GM12878 (cell line): ENCODE measurements around the gene KIAA1671. TPM values are rescaled to one million over a fixed set of nuclear protein-coding genes. Genes with fewer than 3 reads are reported as not detected.

Experiments used
- ATAC-seq: fragments of 200-7000 bp; cut with Tn5 transposase; 3 replicates; pipeline ENCODE4 v1.9.1; 2020; ENCODE audit warnings: mild to moderate bottlenecking, moderate library complexity
- BruUV-seq: library from RNA; stranded (reverse); fragments of 400-500 nt; replicated peaks from 2 replicates; lab custom pipeline; 2021; lab: Mats Ljungman, UMichigan
- CTCF ChIA-PET: fragments of 300-600 bp; sonication (Branson Sonifier 250); formaldehyde crosslinking; extraction: SDS; loops from one replicate; lab custom pipeline; 2021; ENCODE audit warnings: inconsistent platforms; lab: Yijun Ruan, JAX
- POLR2A ChIA-PET: fragments of 350-600 bp; formaldehyde crosslinking; extraction: SDS; loops from one replicate; lab custom pipeline; 2021; ENCODE audit warnings: inconsistent platforms; lab: Charles Lee
- RAD21 ChIA-PET: fragments of 300-600 bp; sonication (Branson Sonifier 250); formaldehyde crosslinking; loops from one replicate; lab custom pipeline; 2023; ENCODE audit warnings: antibody characterized with exemption; ENCODE audit not compliant: unreplicated experiment; lab: Charles Lee
- SMC1A ChIA-PET: fragments of 300-600 bp; sonication (Branson Sonifier 250); formaldehyde crosslinking; loops from one replicate; lab custom pipeline; 2023; ENCODE audit not compliant: unreplicated experiment, uncharacterized antibody; lab: Charles Lee
- DNase-seq: peaks from one replicate; pipeline ENCODE4 v3.0.0-alpha.2; 2011; ENCODE audit warnings: low read depth, low spot score
- FAIRE-seq: peaks from 3 replicates; lab custom pipeline; 2011; peaks lifted over from hg19 to GRCh38; lab: Jason Lieb, UNC
- H2AFZ ChIP-seq: 2 replicates; pipeline ENCODE4 v1.6.0; 2011; ENCODE audit warnings: low read depth, low read length, control low read depth; ENCODE audit not compliant: control insufficient read depth
- H3K27ac ChIP-seq: 2 replicates; pipeline ENCODE4 v1.5.1; 2011; ENCODE audit warnings: control low read depth; ENCODE audit not compliant: control insufficient read depth, insufficient read depth
- H3K27me3 ChIP-seq, 2 experiments: replicated peaks in 1 of 2; 2 replicates each; pipeline versions ENCODE4 v1.6.0 to v1.6.1; 2011; ENCODE audit warnings: low read length in 1 of 2; ENCODE audit not compliant: control insufficient read depth in 2 of 2, insufficient read depth in 2 of 2
- H3K36me3 ChIP-seq, 2 experiments: 2 replicates each; pipeline ENCODE4 v1.5.1; 2011; ENCODE audit warnings: low read length in 1 of 2; ENCODE audit not compliant: control insufficient read depth in 2 of 2, insufficient read depth in 2 of 2
- H3K4me1 ChIP-seq: 2 replicates; pipeline ENCODE4 v1.6.1; 2011; ENCODE audit warnings: mild to moderate bottlenecking, low read length, moderate library complexity, mixed read lengths; ENCODE audit not compliant: control insufficient read depth, insufficient read depth
- H3K4me2 ChIP-seq: 2 replicates; pipeline ENCODE4 v1.6.0; 2011; ENCODE audit warnings: control low read depth; ENCODE audit not compliant: control insufficient read depth, insufficient read depth
- H3K4me3 ChIP-seq: fragments of 200-600 bp; sonication (generic); 2 replicates; pipeline ENCODE4 v1.5.1; 2016
- H3K79me2 ChIP-seq: 2 replicates; pipeline ENCODE4 v1.6.0; 2011; ENCODE audit warnings: low read length; ENCODE audit not compliant: control insufficient read depth, insufficient read depth
- H3K9ac ChIP-seq: 2 replicates; pipeline ENCODE4 v1.8.0; 2011; ENCODE audit warnings: low read length, control low read depth, mixed read lengths; ENCODE audit not compliant: control insufficient read depth, insufficient read depth
- H3K9me3 ChIP-seq: replicated peaks from 3 replicates; pipeline ENCODE4 v1.5.1; 2011; ENCODE audit warnings: mild to moderate bottlenecking, low read length; ENCODE audit not compliant: control insufficient read depth, insufficient read depth
- H4K20me1 ChIP-seq: 2 replicates; pipeline ENCODE4 v1.6.0; 2011; ENCODE audit not compliant: control insufficient read depth, insufficient read depth
- FOXK2 ChIP-seq: fragments of 450-650 bp; IDR thresholded peaks from 2 replicates; pipeline ENCODE4 v1.6.1; 2017; ENCODE audit warnings: mild to moderate bottlenecking, moderate library complexity
- IKZF2 ChIP-seq, 2 experiments: fragments of 450-650 bp; IDR thresholded peaks; 2 replicates each; pipeline ENCODE4 v1.6.1; 2017; ENCODE audit warnings: mild to moderate bottlenecking in 2 of 2, moderate library complexity in 2 of 2
- IRF4 ChIP-seq: IDR thresholded peaks from 2 replicates; pipeline ENCODE4 v1.6.1; 2011; ENCODE audit warnings: low read depth, low read length
- MTA2 ChIP-seq: fragments of 450-650 bp; IDR thresholded peaks from 2 replicates; pipeline ENCODE4 v1.6.1; 2016; ENCODE audit warnings: low read depth, mild to moderate bottlenecking, moderate library complexity
- NR2F1 ChIP-seq: fragments of 450-650 bp; conservative IDR thresholded peaks from 2 replicates; pipeline ENCODE4 v1.6.1; 2017; ENCODE audit warnings: mild to moderate bottlenecking
- PAX8 ChIP-seq: fragments of 450-650 bp; IDR thresholded peaks from 2 replicates; pipeline ENCODE4 v1.6.1; 2017; ENCODE audit warnings: mild to moderate bottlenecking, moderate library complexity
- RUNX3 ChIP-seq: IDR thresholded peaks from 2 replicates; pipeline ENCODE4 v1.6.1; 2012; ENCODE audit warnings: low read length, inconsistent platforms
- SMAD1 ChIP-seq: fragments of 450-650 bp; IDR thresholded peaks from 2 replicates; pipeline ENCODE4 v1.6.1; 2018; ENCODE audit warnings: mild to moderate bottlenecking, low read depth; ENCODE audit not compliant: partially characterized antibody
- SP1 ChIP-seq: IDR thresholded peaks from one replicate; pipeline ENCODE4 v1.6.1; 2011; ENCODE audit warnings: low read depth, low read length
- TAF1 ChIP-seq: IDR thresholded peaks from 2 replicates; pipeline ENCODE4 v1.6.1; 2011; ENCODE audit warnings: mild to moderate bottlenecking, low read depth, low read length, borderline replicate concordance
- YBX1 ChIP-seq: fragments of 450-650 bp; IDR thresholded peaks from 2 replicates; pipeline ENCODE4 v1.6.1; 2016; ENCODE audit warnings: antibody characterized with exemption
- WGBS: methylation state at CpG from one replicate; pipeline ENCODE4 v1.1.6; 2016; ENCODE audit warnings: low lambda C conversion rate; ENCODE audit not compliant: insufficient replicate concordance, insufficient coverage; ENCODE audit errors: missing lambda C conversion rate; 5-methylcytosine and 5-hydroxymethylcytosine counted together
- in situ Hi-C: fragments of 300-500 bp; cut with MboI; formaldehyde crosslinking; loops from 9 replicates; pipeline ENCODE4 v1.14.3; 2018; ENCODE audit warnings: mixed read lengths
- intact Hi-C: fragments of 100-400 bp; cut with micrococcal nuclease; formaldehyde crosslinking; loops from one replicate; pipeline ENCODE4 v1.14.2; 2022; ENCODE audit not compliant: unreplicated experiment
- polyA plus RNA-seq, 11 experiments: library from polyadenylated mRNA; depleted of rRNA in 4 of 11; unstranded in 6 of 11; stranded (reverse) in 5 of 11; fragments of >200 nt; fragmentation: Nextera tagmentation in 4 of 11; fragmentation: Illumina TruSeq in 1 of 11; extraction: Ambion mirVana in 4 of 11; extraction: Trizol in 1 of 11; gene quantifications; 1 replicate in 1 of 11; 2 replicates in 10 of 11; pipeline versions ENCODE4 v1.2.1 to v1.2.3, GENCODE V29; 2011 to 2016; ENCODE audit warnings: inconsistent platforms in 2 of 11, missing spikeins in 2 of 11, low read depth in 1 of 11
- total RNA-seq, 4 experiments: library from RNA; depleted of rRNA in 3 of 4; stranded (reverse); fragments of >200 nt in 3 of 4; fragmentation: Illumina TruSeq in 1 of 4; extraction: Trizol in 1 of 4; gene quantifications; 2 replicates each; pipeline versions ENCODE4 v1.2.1 to v1.2.3, GENCODE V29; 2013 to 2021
- TF ChIP-seq, protein P1 (sequence below): IDR thresholded peaks from 2 replicates; pipeline ENCODE4 v1.6.1; 2012; ENCODE audit warnings: low read depth, low read length, improper control_type of control experiment
- TF ChIP-seq, protein P2 (sequence below): fragments of 450-650 bp; IDR thresholded peaks from 2 replicates; pipeline ENCODE4 v1.6.1; 2017; ENCODE audit warnings: low read depth, mild to moderate bottlenecking, moderate library complexity
- TF ChIP-seq, protein P3 (sequence below): IDR thresholded peaks from 2 replicates; pipeline ENCODE4 v1.6.1; 2011; ENCODE audit warnings: low read depth, low read length, improper control_type of control experiment, borderline replicate concordance

KIAA1671 gene
- total and polyA plus RNA-seq, 10 of the 15 experiments (the other 5 are each of a cell fraction or from before 2014, with no cell fraction given), result 0.05 to 2.7 (median 0.33) TPM

DNA sequence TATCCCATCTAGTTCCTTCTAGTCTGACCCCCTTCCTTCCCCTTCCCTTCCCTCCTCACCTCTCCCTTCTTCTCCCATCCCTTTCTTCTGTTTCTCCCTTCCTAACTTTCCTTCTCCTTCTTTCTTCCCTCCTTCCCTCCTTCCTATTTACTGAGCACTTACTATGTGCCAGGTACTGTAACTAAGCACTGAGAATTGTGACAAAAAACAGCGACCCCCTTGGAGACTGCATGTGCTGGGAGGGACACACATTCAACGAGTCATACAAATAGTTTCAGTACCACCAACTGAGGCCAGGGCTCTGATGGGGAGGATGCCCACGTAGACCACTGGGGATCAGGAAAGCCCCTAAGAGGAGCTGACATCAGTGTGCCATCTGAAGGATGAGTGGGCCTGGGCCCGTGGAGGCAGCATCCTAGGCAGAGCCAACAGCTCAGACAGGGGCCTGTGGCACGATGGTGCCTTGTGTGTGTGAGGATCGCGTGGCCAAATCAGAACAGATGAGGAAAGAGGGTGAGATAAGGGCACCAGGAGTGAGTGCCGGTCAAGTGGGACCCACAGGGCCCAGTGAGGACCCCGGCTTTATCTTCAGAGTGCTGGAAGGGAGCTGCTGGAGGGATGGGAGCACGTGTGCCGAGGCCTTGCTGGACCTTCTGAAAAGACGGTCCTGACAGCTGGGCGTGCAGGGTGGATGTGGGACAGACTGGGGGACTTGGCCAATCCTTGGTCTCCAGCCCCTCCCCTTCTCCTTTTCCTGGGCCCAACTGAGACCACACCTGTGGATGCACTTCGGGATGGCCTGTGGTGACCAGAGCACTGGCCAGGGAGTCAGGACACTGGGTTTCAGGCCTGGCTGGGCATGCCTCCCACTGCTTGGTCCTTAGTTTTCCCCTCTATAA lies 208.8 kb downstream of the KIAA1671 start:
- in situ Hi-C loops (no loop called here), intact Hi-C loops (no loop called here)
- Histone ChIP-seq H2AFZ (no peak overlapping the region), H3K9me3 (no peaks in the 10 kb centered on the region), H3K27me3 (no peaks in the 10 kb centered on the region; a peak in 2 of 4 replicates), H3K36me3 (no peaks in the 10 kb centered on the region), H3K27ac (no peak overlapping the region), H3K4me2 (no peak overlapping the region), H3K9ac (no peak overlapping the region), H4K20me1 (no peaks in the 10 kb centered on the region), H3K4me3 (no peak overlapping the region), H3K4me1 (no peaks in the 10 kb centered on the region), H3K79me2 (no peaks in the 10 kb centered on the region)
- BruUV-seq, result no TSS peak
- ChIA-PET RAD21 (no interaction called here), POLR2A (no interaction called here), CTCF (interaction anchor here (1.2 kb wide), 2 partner anchors 25 to 49 kb away, joined by 3 to 4 read pairs; no protein-coding TSS in a partner anchor), SMC1A (interaction anchor here (0.6 kb wide), 1 partner anchor 86 kb away, joined by 3 read pairs; no protein-coding TSS in a partner anchor)
- FAIRE-seq, result no peak
- 18% methylated on average over 14 of the region's 14 CpGs for WGBS
- TF ChIP-seq PAX8 (no peak), NR2F1 (no peak), RUNX3 (no peak), SP1 (no peak), IKZF2 (IDR thresholded peaks at IDR 0.05) (no peak), TAF1 (no peak), MTA2 (no peak), IRF4 (no peak), FOXK2 (no peak), SMAD1 (no peak), YBX1 (no peak)
- TF ChIP-seq, protein P1, sequence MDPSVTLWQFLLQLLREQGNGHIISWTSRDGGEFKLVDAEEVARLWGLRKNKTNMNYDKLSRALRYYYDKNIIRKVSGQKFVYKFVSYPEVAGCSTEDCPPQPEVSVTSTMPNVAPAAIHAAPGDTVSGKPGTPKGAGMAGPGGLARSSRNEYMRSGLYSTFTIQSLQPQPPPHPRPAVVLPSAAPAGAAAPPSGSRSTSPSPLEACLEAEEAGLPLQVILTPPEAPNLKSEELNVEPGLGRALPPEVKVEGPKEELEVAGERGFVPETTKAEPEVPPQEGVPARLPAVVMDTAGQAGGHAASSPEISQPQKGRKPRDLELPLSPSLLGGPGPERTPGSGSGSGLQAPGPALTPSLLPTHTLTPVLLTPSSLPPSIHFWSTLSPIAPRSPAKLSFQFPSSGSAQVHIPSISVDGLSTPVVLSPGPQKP, result no peak
- TF ChIP-seq, protein P2, sequence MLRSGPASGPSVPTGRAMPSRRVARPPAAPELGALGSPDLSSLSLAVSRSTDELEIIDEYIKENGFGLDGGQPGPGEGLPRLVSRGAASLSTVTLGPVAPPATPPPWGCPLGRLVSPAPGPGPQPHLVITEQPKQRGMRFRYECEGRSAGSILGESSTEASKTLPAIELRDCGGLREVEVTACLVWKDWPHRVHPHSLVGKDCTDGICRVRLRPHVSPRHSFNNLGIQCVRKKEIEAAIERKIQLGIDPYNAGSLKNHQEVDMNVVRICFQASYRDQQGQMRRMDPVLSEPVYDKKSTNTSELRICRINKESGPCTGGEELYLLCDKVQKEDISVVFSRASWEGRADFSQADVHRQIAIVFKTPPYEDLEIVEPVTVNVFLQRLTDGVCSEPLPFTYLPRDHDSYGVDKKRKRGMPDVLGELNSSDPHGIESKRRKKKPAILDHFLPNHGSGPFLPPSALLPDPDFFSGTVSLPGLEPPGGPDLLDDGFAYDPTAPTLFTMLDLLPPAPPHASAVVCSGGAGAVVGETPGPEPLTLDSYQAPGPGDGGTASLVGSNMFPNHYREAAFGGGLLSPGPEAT, result no peak
- TF ChIP-seq, protein P3, sequence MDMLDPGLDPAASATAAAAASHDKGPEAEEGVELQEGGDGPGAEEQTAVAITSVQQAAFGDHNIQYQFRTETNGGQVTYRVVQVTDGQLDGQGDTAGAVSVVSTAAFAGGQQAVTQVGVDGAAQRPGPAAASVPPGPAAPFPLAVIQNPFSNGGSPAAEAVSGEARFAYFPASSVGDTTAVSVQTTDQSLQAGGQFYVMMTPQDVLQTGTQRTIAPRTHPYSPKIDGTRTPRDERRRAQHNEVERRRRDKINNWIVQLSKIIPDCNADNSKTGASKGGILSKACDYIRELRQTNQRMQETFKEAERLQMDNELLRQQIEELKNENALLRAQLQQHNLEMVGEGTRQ, result no peak
- no peak for DNase-seq
- ATAC-seq, result peak; percentile 70
